Suprapubic skin (tissue), 4 donors: Measurements from ENCODE around the gene GNPTAB. TPM values are rescaled to one million over a fixed set of nuclear protein-coding genes. Genes with fewer than 3 reads are reported as not detected.

Experiments used
- DNase-seq, 2 donors: peaks; one replicate each; pipeline ENCODE4 v3.0.0-alpha.2; 2019; ENCODE audit warnings: low spot score in 2 of 2
- H3K27ac ChIP-seq: fragments of 200-600 bp; sonication (generic); one replicate; pipeline ENCODE4 v1.5.1; 2019
- H3K27me3 ChIP-seq: fragments of 200-600 bp; sonication (generic); one replicate; pipeline ENCODE4 v1.5.1; 2019
- H3K36me3 ChIP-seq: fragments of 200-600 bp; sonication (generic); one replicate; pipeline ENCODE4 v1.5.1; 2019
- H3K4me1 ChIP-seq: fragments of 200-600 bp; sonication (generic); one replicate; pipeline ENCODE4 v1.5.1; 2019
- H3K4me3 ChIP-seq: fragments of 200-600 bp; sonication (generic); one replicate; pipeline ENCODE4 v1.5.1; 2019; ENCODE audit warnings: mild to moderate bottlenecking
- H3K9me3 ChIP-seq: fragments of 200-600 bp; sonication (generic); one replicate; pipeline ENCODE4 v1.5.1; 2019
- CTCF ChIP-seq, 2 donors: fragments of 200-600 bp in 1 of 2; fragments of 450-650 bp in 1 of 2; sonication (generic) in 1 of 2; IDR thresholded peaks; one replicate each; pipeline ENCODE4 v1.5.1; 2016 to 2019; ENCODE audit warnings: antibody characterized with exemption in 2 of 2, mild to moderate bottlenecking in 1 of 2, moderate library complexity in 1 of 2
- EP300 ChIP-seq: sonication (generic); formaldehyde crosslinking; IDR thresholded peaks from one replicate; pipeline ENCODE4 v1.6.1; 2017; ENCODE audit warnings: antibody characterized with exemption
- POLR2A ChIP-seq, 2 donors: fragments of 450-650 bp; IDR thresholded peaks; one replicate each; pipeline ENCODE4 v1.6.1; 2017; ENCODE audit warnings: antibody characterized with exemption in 2 of 2, mild to moderate bottlenecking in 2 of 2, moderate library complexity in 2 of 2
- POLR2AphosphoS5 ChIP-seq, 3 donors: sonication (generic); formaldehyde crosslinking; IDR thresholded peaks; one replicate each; pipeline ENCODE4 v1.6.1; 2017; ENCODE audit warnings: antibody characterized with exemption in 3 of 3
- WGBS: methylation state at CpG from one replicate; pipeline ENCODE4 v1.1.5; 2018; 5-methylcytosine and 5-hydroxymethylcytosine counted together
- total RNA-seq, 4 donors: library from RNA; depleted of rRNA; stranded (reverse); fragments of >200 nt; gene quantifications; one replicate each; pipeline ENCODE4 v1.1.0, GENCODE V29; 2016

The GNPTAB gene
- total RNA-seq, 4 donors from 2014 or later = 25.0 to 68.2 (median 45.8) TPM

- DNase-seq = no peak
- peaks cover 18% of the 10 kb centered on the region for H3K36me3 ChIP-seq
- no peak overlapping the region for H3K27ac ChIP-seq
- TF ChIP-seq POLR2A (IDR thresholded peaks at IDR 0.05) (no peak), CTCF (IDR thresholded peaks at IDR 0.05) (no peak), POLR2AphosphoS5 (IDR thresholded peaks at IDR 0.05) (no peak), EP300 (no peak)
- H3K9me3 ChIP-seq = no peaks in the 10 kb centered on the region
- H3K4me3 ChIP-seq = no peak overlapping the region
- WGBS = 71% methylated on average over 1 of the region's 1 CpG
- no peaks in the 10 kb centered on the region for H3K4me1 ChIP-seq
- no peaks in the 10 kb centered on the region for H3K27me3 ChIP-seq
Observed at GRCh38 chr12:101793401-101793800, 37.4 kb downstream of the GNPTAB start.

GRCh38 chr12:101792046-101792931, 38.5 kb downstream of the GNPTAB start:
- no peak overlapping the region for H3K4me3 ChIP-seq
- H3K9me3 ChIP-seq = no peaks in the 10 kb centered on the region
- no peak overlapping the region for H3K27ac ChIP-seq
- no peaks in the 10 kb centered on the region for H3K4me1 ChIP-seq
- DNase-seq = no peak
- no peak for TF ChIP-seq EP300
- TF ChIP-seq POLR2AphosphoS5 (IDR thresholded peaks at IDR 0.05) = no peak
- TF ChIP-seq POLR2A (IDR thresholded peaks at IDR 0.05) = no peak
- no peak for TF ChIP-seq CTCF (IDR thresholded peaks at IDR 0.05)
- peaks cover 22% of the 10 kb centered on the region for H3K36me3 ChIP-seq
- H3K27me3 ChIP-seq = no peaks in the 10 kb centered on the region
- WGBS = 81% methylated on average over 6 of the region's 6 CpGs

GRCh38 chr12:101789171-101789570, 41.6 kb downstream of the GNPTAB start:
- TF ChIP-seq POLR2A (IDR thresholded peaks at IDR 0.05) (no peak), CTCF (IDR thresholded peaks at IDR 0.05) (no peak), POLR2AphosphoS5 (IDR thresholded peaks at IDR 0.05) (no peak), EP300 (no peak)
- Histone ChIP-seq H3K4me3 (no peak overlapping the region), H3K9me3 (no peaks in the 10 kb centered on the region), H3K27ac (no peak overlapping the region), H3K27me3 (no peaks in the 10 kb centered on the region), H3K4me1 (no peaks in the 10 kb centered on the region), H3K36me3 (peaks cover 32% of the 10 kb centered on the region)
- 82% methylated on average over 4 of the region's 4 CpGs for WGBS
- DNase-seq = no peak

GRCh38 chr12:101785671-101786070, 45.1 kb downstream of the GNPTAB start:
- peaks cover 30% of the 10 kb centered on the region for H3K36me3 ChIP-seq
- no peak for DNase-seq
- H3K9me3 ChIP-seq = no peaks in the 10 kb centered on the region
- whole genome bisulfite sequencing = 97% methylated on average over 1 of the region's 1 CpG
- TF ChIP-seq POLR2AphosphoS5 (IDR thresholded peaks at IDR 0.05) (no peak), EP300 (no peak), CTCF (IDR thresholded peaks at IDR 0.05) (no peak), POLR2A (IDR thresholded peaks at IDR 0.05) (no peak)
- H3K27ac ChIP-seq = no peak overlapping the region
- H3K27me3 ChIP-seq = no peaks in the 10 kb centered on the region
- no peaks in the 10 kb centered on the region for H3K4me1 ChIP-seq
- no peak overlapping the region for H3K4me3 ChIP-seq

GRCh38 chr12:101784376-101784775, 46.4 kb downstream of the GNPTAB start:
- WGBS = 95% methylated on average over 1 of the region's 1 CpG
- H3K27me3 ChIP-seq = no peaks in the 10 kb centered on the region
- H3K9me3 ChIP-seq = no peaks in the 10 kb centered on the region
- H3K4me1 ChIP-seq = no peaks in the 10 kb centered on the region
- H3K36me3 ChIP-seq = peaks cover 30% of the 10 kb centered on the region
- DNase-seq = no peak
- H3K27ac ChIP-seq = no peak overlapping the region
- TF ChIP-seq EP300 (no peak), POLR2AphosphoS5 (IDR thresholded peaks at IDR 0.05) (no peak), POLR2A (IDR thresholded peaks at IDR 0.05) (no peak)
- no peak overlapping the region for H3K4me3 ChIP-seq
